Fibroblast of pulmonary artery (primary cell): Measurements from ENCODE around the gene BICDL1.
A peak's percentile ranks its signal among the peaks of the same experiment; 100 is the strongest.

ENCODE experiments used
- DNase-seq: peaks from one replicate; pipeline ENCODE4 v3.0.0-alpha.2; 2010; ENCODE audit warnings: low read depth
- H3K4me3 ChIP-seq: replicated peaks from 2 replicates; pipeline ENCODE4 v1.5.1; 2011; ENCODE audit warnings: low read depth, mild to moderate bottlenecking, control low read depth, low read length, moderate library complexity
- CTCF ChIP-seq: IDR thresholded peaks from 2 replicates; pipeline ENCODE4 v1.5.1; 2011; ENCODE audit warnings: mild to moderate bottlenecking, control low read depth, low read length, inconsistent platforms; ENCODE audit errors: missing control alignments

BICDL1 gene

DNA sequence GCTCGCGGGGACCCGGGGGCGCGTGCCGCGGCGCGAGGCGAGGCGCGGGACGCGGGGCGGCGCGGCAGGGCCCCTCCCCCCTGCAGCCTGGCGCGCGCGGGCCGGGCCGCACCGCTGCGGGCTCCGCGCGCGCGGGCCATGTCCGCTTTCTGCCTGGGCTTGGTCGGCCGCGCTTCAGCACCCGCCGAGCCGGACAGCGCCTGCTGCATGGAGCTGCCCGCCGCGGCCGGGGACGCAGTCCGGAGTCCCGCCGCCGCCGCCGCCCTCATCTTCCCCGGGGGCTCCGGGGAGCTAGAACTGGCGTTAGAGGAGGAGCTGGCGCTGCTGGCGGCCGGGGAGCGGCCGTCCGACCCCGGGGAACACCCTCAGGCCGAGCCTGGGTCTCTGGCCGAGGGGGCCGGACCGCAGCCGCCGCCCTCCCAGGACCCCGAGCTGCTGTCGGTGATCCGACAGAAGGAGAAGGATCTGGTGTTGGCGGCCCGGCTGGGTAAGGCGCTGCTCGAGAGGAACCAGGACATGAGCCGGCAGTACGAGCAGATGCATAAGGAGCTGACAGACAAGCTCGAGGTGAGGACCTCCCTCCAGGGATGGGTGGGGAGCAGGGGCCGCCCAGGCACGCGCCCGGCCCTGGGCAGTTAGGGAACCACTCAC, 820 bp downstream of the BICDL1 start:
- peak; percentile 71 for DNase-seq
- TF ChIP-seq CTCF: no peak
- H3K4me3 ChIP-seq: no peak overlapping the region

GRCh38 chr12:119990382-119990874, 1.4 kb downstream of the BICDL1 start:
- DNase-seq: no peak
- no peak overlapping the region for H3K4me3 ChIP-seq
- TF ChIP-seq CTCF: no peak

DNA sequence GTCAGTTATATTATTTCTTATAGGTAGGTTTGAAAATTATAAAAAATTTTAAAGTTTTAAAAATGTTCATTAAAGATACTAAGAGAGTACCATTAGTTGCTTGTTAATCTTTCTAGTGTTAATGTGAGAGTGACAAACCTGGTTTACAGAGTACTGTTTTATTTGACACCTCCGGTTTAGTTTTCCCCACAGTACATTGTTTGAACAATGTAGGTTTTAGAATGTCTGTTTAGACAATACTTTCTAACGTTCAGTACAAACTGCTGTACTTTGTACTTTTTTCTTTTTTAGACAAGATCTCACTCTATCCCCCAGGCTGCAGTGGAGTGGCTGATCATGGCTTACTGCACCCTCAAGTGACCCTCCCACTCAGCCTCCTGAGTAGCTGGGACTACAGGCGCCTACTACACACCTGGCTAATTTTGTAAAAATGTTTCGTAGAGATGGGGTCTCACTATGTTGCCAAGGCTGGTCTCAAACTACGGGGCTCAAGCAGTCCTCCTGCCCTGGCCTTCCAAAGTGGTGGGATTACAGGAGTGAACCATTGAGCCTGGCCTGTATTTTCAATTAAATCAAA, 3.2 kb downstream of the BICDL1 start:
- H3K4me3 ChIP-seq: no peak overlapping the region
- DNase-seq: no peak
- no peak for TF ChIP-seq CTCF

DNA sequence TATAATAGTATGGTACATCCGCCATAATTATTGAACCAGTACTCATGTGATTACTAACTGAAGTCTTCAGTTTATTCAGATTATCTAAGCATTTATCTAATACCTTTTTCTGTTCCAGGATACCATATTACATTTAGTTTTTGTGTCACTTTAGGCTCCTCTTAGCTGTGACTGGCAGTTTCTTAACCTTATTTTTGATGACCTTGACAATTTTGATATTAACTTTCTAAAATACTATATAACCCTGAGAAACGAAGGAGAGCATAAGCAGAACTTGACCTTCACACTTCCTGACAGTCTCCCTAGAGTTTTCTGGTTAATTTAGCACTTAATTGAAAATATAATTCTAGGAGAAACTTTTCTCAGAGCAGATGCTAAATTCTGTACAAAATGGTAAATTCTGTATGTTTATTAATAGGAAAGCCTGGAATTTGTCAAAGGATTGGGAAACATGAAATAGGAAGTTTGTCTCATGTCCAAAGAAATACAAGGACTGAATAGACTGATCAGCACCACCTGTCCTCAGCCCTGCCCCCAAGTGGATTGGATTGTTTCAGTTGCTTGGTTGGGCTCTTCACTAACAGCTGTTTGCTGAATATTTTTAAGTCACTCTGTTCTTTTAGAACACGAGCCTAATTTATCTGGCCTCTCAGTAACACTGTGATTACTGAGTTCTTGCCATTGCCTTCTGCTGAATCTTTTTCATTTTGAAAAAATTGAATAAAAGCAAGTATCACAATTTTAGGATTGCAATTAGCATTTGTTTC, 6.0 kb downstream of the BICDL1 start:
- TF ChIP-seq CTCF: no peak
- no peak for DNase-seq
- H3K4me3 ChIP-seq: no peak overlapping the region

GRCh38 chr12:119996417-119996816, 7.4 kb downstream of the BICDL1 start:
- no peak for TF ChIP-seq CTCF
- no peak for DNase-seq
- H3K4me3 ChIP-seq: no peak overlapping the region

- no peak overlapping the region for H3K4me3 ChIP-seq
- DNase-seq: no peak
- TF ChIP-seq CTCF: no peak
These were observed 9.6 kb downstream of the BICDL1 start for GRCh38 chr12:119998471-119999245.
